GM18499 (cell line): ENCODE data around the gene PTPRM.

Experiments used
- ATAC-seq: cut with Tn5 transposase; IDR thresholded peaks from one replicate; pipeline ENCODE4 v1.9.1; 2021; ENCODE audit warnings: moderate number of reproducible peaks; ENCODE audit not compliant: insufficient read depth, unreplicated experiment

The PTPRM gene

GRCh38 chr18:8124232-8125146 lies 557.4 kb downstream of the PTPRM start:
- ATAC-seq: no peak

GRCh38 chr18:8130096-8130495 lies 563.0 kb downstream of the PTPRM start:
- ATAC-seq: no peak

- no peak for ATAC-seq
Measured at GRCh38 chr18:8133032-8133431, 565.9 kb downstream of the PTPRM start.

GRCh38 chr18:8133888-8134287 lies 566.8 kb downstream of the PTPRM start:
- no peak for ATAC-seq

GRCh38 chr18:8139127-8139527 lies 572.0 kb downstream of the PTPRM start:
- ATAC-seq: no peak

GRCh38 chr18:8139891-8140406 lies 572.8 kb downstream of the PTPRM start:
- ATAC-seq: no peak

GRCh38 chr18:8140841-8141501 lies 573.9 kb downstream of the PTPRM start:
- no peak for ATAC-seq

- ATAC-seq: no peak
Measured at GRCh38 chr18:8142131-8142711, 575.1 kb downstream of the PTPRM start.

- no peak for ATAC-seq
Measured at GRCh38 chr18:8142932-8143331, 575.8 kb downstream of the PTPRM start.

GRCh38 chr18:8151181-8151580 lies 584.1 kb downstream of the PTPRM start:
- no peak for ATAC-seq

GRCh38 chr18:8153887-8154583 lies 586.9 kb downstream of the PTPRM start:
- no peak for ATAC-seq

GRCh38 chr18:8162802-8163201 lies 595.7 kb downstream of the PTPRM start:
- ATAC-seq: no peak

GRCh38 chr18:8163286-8163959 lies 596.3 kb downstream of the PTPRM start:
- ATAC-seq: no peak

GRCh38 chr18:8165095-8165494 lies 598.0 kb downstream of the PTPRM start:
- no peak for ATAC-seq

- no peak for ATAC-seq
Measured at GRCh38 chr18:8167026-8167425, 599.9 kb downstream of the PTPRM start.

GRCh38 chr18:8167673-8168072 lies 600.6 kb downstream of the PTPRM start:
- no peak for ATAC-seq

GRCh38 chr18:8169722-8170121 lies 602.6 kb downstream of the PTPRM start:
- ATAC-seq: no peak

GRCh38 chr18:8174771-8175170 lies 607.7 kb downstream of the PTPRM start:
- no peak for ATAC-seq

- no peak for ATAC-seq
Measured at GRCh38 chr18:8175501-8176061, 608.5 kb downstream of the PTPRM start.

GRCh38 chr18:8176109-8176508 lies 609.0 kb downstream of the PTPRM start:
- ATAC-seq: no peak
